Spleen (tissue), 11 donors: ENCODE measurements around the gene ADGRG3. TPM values are rescaled to one million over a fixed set of nuclear protein-coding genes. Genes with fewer than 3 reads are reported as not detected.

Source experiments
- DNase-seq: peaks from one replicate; pipeline ENCODE4 v3.0.0-alpha.2; 2020
- H3K27ac ChIP-seq, 8 donors: fragments of 200-600 bp; sonication (generic) in 7 of 8; 1 replicate in 4 of 8; 2 replicates in 4 of 8; pipeline versions ENCODE4 v1.5.0 to v1.8.0; 2016 to 2021; ENCODE audit warnings: inconsistent platforms in 4 of 8, mild to moderate bottlenecking in 4 of 8, moderate library complexity in 1 of 8
- H3K27me3 ChIP-seq, 7 donors: fragments of 200-600 bp; sonication (generic) in 6 of 7; replicated peaks in 1 of 7; 1 replicate in 4 of 7; 2 replicates in 3 of 7; pipeline versions ENCODE4 v1.5.0 to v1.8.0; 2016 to 2021; ENCODE audit warnings: inconsistent platforms in 3 of 7, mild to moderate bottlenecking in 1 of 7
- H3K36me3 ChIP-seq, 6 donors: fragments of 200-600 bp; sonication (generic) in 5 of 6; 1 replicate in 4 of 6; 2 replicates in 2 of 6; pipeline versions ENCODE4 v1.5.0 to v1.8.0; 2016 to 2021; ENCODE audit warnings: inconsistent platforms in 2 of 6
- H3K4me1 ChIP-seq, 6 donors: fragments of 200-600 bp; sonication (generic) in 5 of 6; 1 replicate in 3 of 6; 2 replicates in 3 of 6; pipeline versions ENCODE4 v1.5.0 to v1.8.0; 2016 to 2021; ENCODE audit warnings: inconsistent platforms in 3 of 6
- H3K4me3 ChIP-seq, 8 donors: fragments of 200-600 bp; sonication (generic) in 7 of 8; 1 replicate in 4 of 8; 2 replicates in 4 of 8; pipeline versions ENCODE4 v1.5.0 to v1.8.0; 2016 to 2021; ENCODE audit warnings: inconsistent platforms in 4 of 8, mild to moderate bottlenecking in 4 of 8, moderate library complexity in 2 of 8
- H3K9me3 ChIP-seq, 8 donors: fragments of 200-600 bp; sonication (generic) in 7 of 8; 1 replicate in 4 of 8; 2 replicates in 4 of 8; pipeline versions ENCODE4 v1.5.0 to v1.8.0; 2016 to 2021; ENCODE audit warnings: inconsistent platforms in 4 of 8
- CTCF ChIP-seq, 11 experiments: fragments of 200-600 bp in 7 of 11; fragments of 450-650 bp in 4 of 11; sonication (generic) in 4 of 11; IDR thresholded peaks in 8 of 11; conservative IDR thresholded peaks in 3 of 11; 1 replicate in 7 of 11; 2 replicates in 4 of 11; pipeline versions ENCODE4 v1.4.0 to v1.8.0; 2016 to 2021; ENCODE audit warnings: antibody characterized with exemption in 11 of 11, inconsistent platforms in 4 of 11, mild to moderate bottlenecking in 1 of 11
- POLR2A ChIP-seq, 3 donors: fragments of 450-650 bp; IDR thresholded peaks; one replicate each; pipeline ENCODE4 v1.5.1; 2017; ENCODE audit warnings: antibody characterized with exemption in 3 of 3, mild to moderate bottlenecking in 1 of 3
- POLR2AphosphoS5 ChIP-seq, 3 donors: sonication (generic); formaldehyde crosslinking; IDR thresholded peaks; one replicate each; pipeline ENCODE4 v1.5.1; 2017; ENCODE audit warnings: antibody characterized with exemption in 3 of 3
- WGBS, 5 donors: extraction: QIAGEN DNeasy Blood & Tissue Kit in 3 of 5; methylation state at CpG; one replicate each; pipeline versions ENCODE4 v1.1.5 to v1.1.7; 2013 to 2018; 5-methylcytosine and 5-hydroxymethylcytosine counted together
- intact Hi-C: fragments of 100-400 bp; cut with DNase I; formaldehyde crosslinking; loops from one replicate; pipeline ENCODE4 v1.15.0; 2023; ENCODE audit warnings: low total_unique reads
- polyA plus RNA-seq, 3 donors: library from polyadenylated mRNA; stranded (reverse); fragments of 200-250 nt; gene quantifications; one replicate each; pipeline ENCODE4 v1.2.1, GENCODE V29; 2013
- total RNA-seq, 7 donors: library from RNA; depleted of rRNA in 3 of 7; stranded (reverse); fragments of >200 nt in 3 of 7; fragmentation: NEBNext Ultra II Directional in 4 of 7; extraction: Animal tissue kit (Norgen Biotek cat#: 25700) in 4 of 7; gene quantifications; one replicate each; pipeline versions ENCODE4 v1.1.0 to v1.2.1, GENCODE V29; 2016 to 2021
- donor health status: healthy with polysubstance abuse.
- donor health status: DM: no; HTN: no; CAD: no; lungs with moderate emphysema.
- donor health status: DM: no; HTN: no; CAD: no.
- donor health status: Bipolar disorder and iron deficiency.
- donor health status: healthy.
- donor health status: DM: no; HTN: no; CAD: no.
- donor health status: DM: yes; HTN: yes; CAD: no.

Gene ADGRG3
- total and polyA plus RNA-seq, 10 donors: 2.5 to 116 (median 27.2) TPM

- 38 to 46% (median 42%) methylated on average over 11 to 18 of the region's 18 CpGs for WGBS, 5 donors
- H3K4me1 ChIP-seq: peaks cover 11 to 85% (median 33%) of the 10 kb centered on the region in 6 donors
- H3K9me3 ChIP-seq: no peaks in the 10 kb centered on the region
- peak overlapping the region in 6 of 8 donors; percentile 2 to 83 (median 50) for H3K27ac ChIP-seq
- H3K4me3 ChIP-seq: peak overlapping the region in 2 of 8 donors; percentile 6 to 35
- peaks cover 0 to 16% (median 0%) of the 10 kb centered on the region in 7 donors for H3K27me3 ChIP-seq
- TF ChIP-seq POLR2A (IDR thresholded peaks at IDR 0.05) (no peak), POLR2AphosphoS5 (IDR thresholded peaks at IDR 0.05) (peak; percentile 8 to 75 (median 29)), CTCF (IDR thresholded peaks at IDR 0.05 in 8 of 11, conservative IDR thresholded peaks at IDR 0.05 in 3 of 11) (peak; percentile 98 to 100 (median 100))
- no peaks in the 10 kb centered on the region for H3K36me3 ChIP-seq
- intact Hi-C loops: loop anchor here (5.0 kb wide), 2 partner anchors 57 to 72 kb away; no protein-coding TSS in a partner anchor
- peak; percentile 95 for DNase-seq
These were observed 19.3 kb upstream of the ADGRG3 start for GRCh38 chr16:57648581-57649442.

- Histone ChIP-seq H3K4me1 (peaks cover 11 to 86% (median 31%) of the 10 kb centered on the region in 6 donors), H3K36me3 (no peaks in the 10 kb centered on the region), H3K4me3 (no peak overlapping the region), H3K27me3 (peaks cover 0 to 19% (median 0%) of the 10 kb centered on the region in 7 donors), H3K27ac (peak overlapping the region in 3 of 8 donors; percentile 56 to 83 (median 71)), H3K9me3 (no peaks in the 10 kb centered on the region)
- intact Hi-C loops: loop anchor here (5.0 kb wide), 2 partner anchors 57 to 72 kb away; no protein-coding TSS in a partner anchor
- 62 to 94% (median 81%) methylated on average over 3 to 6 of the region's 6 CpGs for WGBS, 5 donors
- peak in 1 of 11 experiments; percentile 55 for TF ChIP-seq CTCF (IDR thresholded peaks at IDR 0.05 in 8 of 11, conservative IDR thresholded peaks at IDR 0.05 in 3 of 11)
- TF ChIP-seq POLR2A (IDR thresholded peaks at IDR 0.05): no peak
- peak; percentile 70 for DNase-seq
These were observed 18.7 kb upstream of the ADGRG3 start for GRCh38 chr16:57649443-57649751.

- Histone ChIP-seq H3K4me1 (peaks cover 11 to 89% (median 31%) of the 10 kb centered on the region in 6 donors), H3K27ac (no peak overlapping the region), H3K27me3 (peaks cover 0 to 19% (median 0%) of the 10 kb centered on the region in 7 donors), H3K9me3 (no peaks in the 10 kb centered on the region), H3K4me3 (no peak overlapping the region), H3K36me3 (no peaks in the 10 kb centered on the region)
- intact Hi-C loops: loop anchor here (5.0 kb wide), 2 partner anchors 58 to 73 kb away; no protein-coding TSS in a partner anchor
- DNase-seq: peak; percentile 58
- TF ChIP-seq POLR2AphosphoS5 (IDR thresholded peaks at IDR 0.05): no peak
- no peak for TF ChIP-seq CTCF (IDR thresholded peaks at IDR 0.05 in 8 of 11, conservative IDR thresholded peaks at IDR 0.05 in 3 of 11)
- no peak for TF ChIP-seq POLR2A (IDR thresholded peaks at IDR 0.05)
- WGBS, 5 donors: 86 to 93% (median 89%) methylated on average over 7 of the region's 7 CpGs
These were observed 18.3 kb upstream of the ADGRG3 start for GRCh38 chr16:57649846-57650245.
